ENCODE measurements around the gene GAN. TPM values are rescaled to one million over a fixed set of nuclear protein-coding genes. Genes with fewer than 3 reads are reported as not detected.

The GAN gene
- total RNA-seq, 1 donor from 2014 or later: 5.6 TPM

GRCh38 chr16:81316176-81316496, 1.4 kb downstream of the GAN start:
- peak overlapping the region; percentile 99 for H3K4me3 ChIP-seq (ENCODE audit: low read depth, low read length)
- TF ChIP-seq CTCF (conservative IDR thresholded peaks at IDR 0.05; ENCODE audit: low read depth, low read length): no peak
- no peak for DNase-seq (ENCODE audit: low read depth)

GRCh38 chr16:81318711-81319110, 3.9 kb downstream of the GAN start:
- DNase-seq (ENCODE audit: low read depth): no peak
- no peak overlapping the region for H3K4me3 ChIP-seq (ENCODE audit: low read depth, low read length)
- TF ChIP-seq CTCF (conservative IDR thresholded peaks at IDR 0.05; ENCODE audit: low read depth, low read length): no peak

GRCh38 chr16:81319221-81319912, 4.6 kb downstream of the GAN start:
- TF ChIP-seq CTCF (conservative IDR thresholded peaks at IDR 0.05; ENCODE audit: low read depth, low read length): no peak
- no peak overlapping the region for H3K4me3 ChIP-seq (ENCODE audit: low read depth, low read length)
- no peak for DNase-seq (ENCODE audit: low read depth)

GRCh38 chr16:81321039-81321438, 6.3 kb downstream of the GAN start:
- no peak for TF ChIP-seq CTCF (conservative IDR thresholded peaks at IDR 0.05; ENCODE audit: low read depth, low read length)
- DNase-seq (ENCODE audit: low read depth): no peak
- no peak overlapping the region for H3K4me3 ChIP-seq (ENCODE audit: low read depth, low read length)

GRCh38 chr16:81321536-81321935, 6.8 kb downstream of the GAN start:
- no peak overlapping the region for H3K4me3 ChIP-seq (ENCODE audit: low read depth, low read length)
- no peak for TF ChIP-seq CTCF (conservative IDR thresholded peaks at IDR 0.05; ENCODE audit: low read depth, low read length)
- DNase-seq (ENCODE audit: low read depth): no peak

GRCh38 chr16:81324808-81325207, 10.0 kb downstream of the GAN start:
- TF ChIP-seq CTCF (conservative IDR thresholded peaks at IDR 0.05; ENCODE audit: low read depth, low read length): no peak
- DNase-seq (ENCODE audit: low read depth): no peak
- H3K4me3 ChIP-seq (ENCODE audit: low read depth, low read length): no peak overlapping the region

GRCh38 chr16:81327011-81327410, 12.2 kb downstream of the GAN start:
- H3K4me3 ChIP-seq (ENCODE audit: low read depth, low read length): no peak overlapping the region
- no peak for DNase-seq (ENCODE audit: low read depth)
- TF ChIP-seq CTCF (conservative IDR thresholded peaks at IDR 0.05; ENCODE audit: low read depth, low read length): no peak

All from epithelial cell of proximal tubule (primary cell).